ENCODE results near the gene MEF2D.

GRCh38 chr1:156524481-156524869 is 23.9 kb upstream of the MEF2D start:
- no peak for TF ChIP-seq YY1 (IDR thresholded peaks at IDR 0.05; ENCODE audit: insufficient read depth, insufficient read length)
- no peak for TF ChIP-seq SUZ12 (IDR thresholded peaks at IDR 0.05; ENCODE audit: extremely low read depth, insufficient read depth, insufficient read length)

Data from NT2/D1 (cell line).